SKM-1 treated with dmso at 0.1 percent for 144 hours (cell line): Measurements from ENCODE around the gene SLC6A3.

Experiments used
- DNase-seq: peaks from one replicate; lab custom pipeline; 2025; ENCODE audit not compliant: unreplicated experiment; lab: John Stamatoyannopoulos, UW

SLC6A3 gene

GRCh38 chr5:1390861-1391600 is 54.2 kb downstream of the SLC6A3 start:
- no peak for DNase-seq

DNA sequence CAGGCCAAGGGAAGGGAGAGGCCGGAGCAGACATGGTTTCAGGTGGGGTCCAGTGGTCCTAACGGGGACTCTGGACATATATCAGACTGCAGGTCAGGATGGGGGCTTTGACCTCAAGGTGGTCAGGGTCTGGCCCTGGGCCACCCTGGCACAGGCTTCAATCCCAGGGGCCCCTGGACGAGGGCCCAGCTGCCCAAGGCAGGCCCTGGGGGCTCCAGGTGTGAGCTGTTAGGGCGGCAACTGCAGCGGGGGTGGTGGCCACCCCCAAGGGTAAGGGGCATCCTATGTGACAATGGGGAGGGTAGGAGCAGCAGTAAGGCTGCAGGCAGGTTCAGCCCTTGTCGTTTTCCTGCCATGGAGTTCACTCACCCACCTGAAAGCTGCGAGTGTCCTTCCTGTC is 54.9 kb downstream of the SLC6A3 start:
- DNase-seq: no peak

- DNase-seq: no peak
These were observed 56.8 kb downstream of the SLC6A3 start for GRCh38 chr5:1388383-1388967.

- DNase-seq: no peak
These were observed 57.4 kb downstream of the SLC6A3 start for GRCh38 chr5:1387876-1388275.

DNA sequence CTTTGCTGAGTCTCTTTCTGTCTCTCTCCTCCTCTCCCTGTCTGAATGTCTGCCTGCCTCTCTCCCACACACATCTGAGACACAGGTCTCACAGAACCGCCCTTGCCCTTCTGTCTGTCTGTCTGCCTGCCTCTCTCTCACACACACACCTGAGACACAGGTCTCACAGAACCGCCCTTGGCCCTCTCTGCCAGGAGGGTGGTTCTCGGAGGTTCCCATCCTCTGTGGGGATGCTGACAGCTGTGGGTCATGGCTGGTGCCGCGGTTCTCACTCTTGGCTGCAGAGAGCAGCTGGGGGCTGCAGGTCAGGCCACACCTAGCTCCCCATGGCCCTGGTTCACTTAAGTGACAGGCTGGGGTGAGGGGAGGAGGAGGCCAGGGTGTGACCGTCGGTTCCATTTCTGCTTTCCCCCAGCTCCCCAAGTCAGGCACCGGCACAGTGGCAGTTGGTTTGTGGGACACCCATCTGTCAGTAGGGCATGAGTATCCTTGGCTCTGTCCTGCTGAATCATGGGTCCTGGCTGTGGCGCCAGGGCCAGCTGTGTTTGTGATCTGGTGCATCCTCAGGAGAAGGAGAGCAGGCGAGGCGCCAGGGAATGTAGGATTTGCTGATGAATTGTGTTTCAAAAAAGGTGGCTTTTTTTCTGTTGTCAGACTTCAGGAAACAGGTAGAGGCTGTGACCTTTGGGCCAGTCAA is 58.0 kb downstream of the SLC6A3 start:
- no peak for DNase-seq

DNA sequence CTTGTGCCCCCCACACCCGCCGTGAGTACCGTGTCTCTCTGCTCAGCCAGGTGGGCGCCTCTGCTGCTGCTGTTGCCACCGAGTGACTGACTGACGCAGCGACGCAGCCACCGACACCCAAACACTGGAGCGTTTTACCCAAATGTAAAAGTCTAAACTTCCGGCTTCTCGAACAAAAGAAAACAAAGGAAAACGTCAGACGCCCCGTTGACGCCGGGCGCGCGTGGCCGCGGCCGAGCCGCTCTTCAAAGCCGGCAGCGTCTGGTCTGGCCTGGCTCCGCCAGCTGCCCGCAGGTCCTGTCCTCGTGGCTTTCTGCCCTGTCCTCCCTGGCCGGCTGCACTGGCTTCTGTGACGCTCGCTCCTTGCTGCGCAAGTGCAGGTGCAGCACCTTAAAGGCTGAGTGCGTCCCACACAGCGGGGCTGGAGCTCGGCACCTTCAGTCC is 58.9 kb downstream of the SLC6A3 start:
- no peak for DNase-seq

- DNase-seq: no peak
These were observed 59.6 kb downstream of the SLC6A3 start for GRCh38 chr5:1385395-1386273.

GRCh38 chr5:1384521-1384920 is 60.7 kb downstream of the SLC6A3 start:
- DNase-seq: no peak

DNA sequence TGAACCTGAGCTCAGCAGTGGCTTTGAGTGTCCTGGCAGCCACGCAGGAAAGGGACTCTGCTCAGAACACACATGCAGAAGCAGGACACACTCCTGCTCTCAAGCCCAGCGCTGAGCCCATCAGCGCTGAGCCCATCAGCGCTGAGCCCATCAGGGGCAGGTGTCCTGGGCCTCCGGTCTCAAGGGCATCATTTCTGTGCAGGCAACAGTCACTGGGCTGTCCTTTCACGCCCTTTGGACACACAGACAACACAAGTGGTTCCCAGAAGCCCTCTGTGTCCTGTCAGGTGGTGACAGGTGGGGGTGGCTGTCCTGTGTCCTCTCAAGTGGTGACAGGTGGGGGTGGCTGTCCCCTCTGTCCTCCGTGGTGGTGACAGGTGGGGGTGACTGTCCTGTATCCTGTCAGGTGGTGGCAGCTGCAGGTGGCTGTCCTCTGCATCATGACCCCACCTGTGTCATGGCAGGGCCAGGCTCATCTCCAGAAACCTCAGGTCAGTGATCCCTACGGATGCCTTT is 61.3 kb downstream of the SLC6A3 start:
- no peak for DNase-seq

DNA sequence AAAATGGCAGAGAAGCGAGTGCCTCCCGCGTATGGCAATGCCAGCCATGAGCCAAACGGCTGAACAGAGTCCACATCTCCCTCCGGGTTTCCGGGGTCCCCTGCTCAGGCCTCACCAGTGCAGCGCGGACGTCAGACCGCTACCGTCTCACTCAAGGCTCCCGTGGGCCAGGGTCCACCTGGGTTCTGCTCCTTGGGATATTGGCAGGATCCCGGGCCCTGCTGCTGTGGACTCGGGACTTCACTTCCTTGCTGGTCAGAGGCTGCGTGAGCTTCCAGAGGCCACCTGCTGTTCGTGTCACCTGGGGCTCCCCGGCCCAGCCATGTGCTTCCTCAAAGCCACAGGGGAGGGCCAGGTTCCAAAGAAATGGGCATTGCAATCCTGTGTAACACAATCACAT is 61.9 kb downstream of the SLC6A3 start:
- no peak for DNase-seq

DNA sequence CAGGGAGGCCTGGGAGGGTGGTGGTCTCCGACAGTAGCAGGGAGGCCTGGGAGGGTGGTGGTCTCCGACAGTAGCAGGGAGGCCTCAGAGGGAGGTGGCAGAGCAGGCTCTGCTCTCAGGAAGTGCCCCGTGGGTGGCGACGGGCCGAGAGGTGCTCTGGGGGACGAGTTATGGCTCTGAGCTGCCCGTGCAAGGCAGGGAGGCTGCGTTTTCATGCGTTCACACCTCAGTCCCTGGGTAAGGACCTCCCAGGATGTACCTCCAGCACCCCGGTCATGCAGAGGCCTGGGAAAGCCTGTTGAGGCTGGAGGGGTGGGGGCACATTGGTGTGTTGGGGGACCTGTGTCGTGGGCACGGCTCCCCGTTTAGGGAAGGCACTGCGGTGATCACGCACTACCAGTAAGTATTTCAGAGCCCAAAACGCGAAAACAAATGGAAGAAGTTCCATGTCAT is 63.0 kb downstream of the SLC6A3 start:
- no peak for DNase-seq

GRCh38 chr5:1381370-1382247 is 63.6 kb downstream of the SLC6A3 start:
- no peak for DNase-seq

GRCh38 chr5:1380910-1381309 is 64.3 kb downstream of the SLC6A3 start:
- DNase-seq: no peak

DNA sequence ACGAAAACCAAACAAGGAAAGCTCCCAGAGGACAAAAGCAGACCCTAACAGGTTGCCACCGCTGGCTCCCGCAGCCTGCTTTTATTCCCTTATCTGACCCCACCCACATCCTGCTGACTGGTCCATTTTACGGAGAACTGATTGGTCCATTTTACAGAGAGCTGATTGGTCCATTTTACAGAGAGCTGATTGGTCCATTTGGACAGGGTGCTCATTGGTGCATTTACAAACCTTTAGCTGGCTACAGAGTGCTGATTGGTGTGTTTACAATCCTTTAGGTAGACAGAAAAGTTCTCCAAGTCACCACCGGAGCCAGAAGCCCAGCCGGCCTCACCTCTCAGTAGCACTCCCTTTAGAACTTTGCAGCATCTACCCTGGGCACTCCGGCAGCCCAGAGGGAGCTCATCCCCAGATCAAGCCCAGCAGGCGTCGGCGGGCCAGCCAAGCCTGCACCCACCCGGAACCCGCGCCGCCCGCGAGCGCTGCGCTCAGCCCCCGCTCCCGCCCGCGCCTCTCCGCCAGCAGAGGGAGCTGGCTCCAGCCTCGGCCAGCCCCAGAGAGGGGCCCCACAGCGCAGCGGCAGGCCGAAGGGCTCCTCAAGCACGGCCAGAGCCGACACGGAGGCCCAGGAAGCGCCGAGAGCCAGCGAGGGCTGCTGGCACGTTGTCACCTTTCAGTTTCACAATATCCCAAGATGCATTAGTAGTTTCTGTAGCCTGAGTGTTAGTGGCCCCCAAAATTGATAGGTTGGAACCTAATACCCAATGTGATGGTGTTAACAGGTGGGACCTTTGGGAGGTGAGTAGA is 65.0 kb downstream of the SLC6A3 start:
- no peak for DNase-seq

- no peak for DNase-seq
These were observed 66.2 kb downstream of the SLC6A3 start for GRCh38 chr5:1378866-1379659.

DNA sequence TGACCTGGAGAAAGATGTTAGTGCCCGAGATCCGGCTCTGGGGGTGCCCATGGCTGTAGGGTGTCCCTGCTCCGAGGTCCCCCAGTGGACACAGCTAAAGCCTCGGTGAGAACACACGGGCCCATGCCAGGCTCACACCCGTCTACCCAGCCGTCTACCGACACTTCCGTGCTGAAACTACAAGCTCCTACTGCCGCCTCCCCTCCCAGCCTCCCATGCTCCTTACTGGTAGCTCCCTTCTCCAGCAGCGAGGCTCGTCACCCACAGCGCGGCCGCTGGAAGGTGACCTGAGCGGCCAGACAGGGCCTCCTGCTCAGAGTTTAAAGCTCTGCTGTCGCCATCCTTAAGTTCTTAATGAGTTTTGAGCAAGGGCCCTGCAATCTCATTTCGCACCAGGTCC is 67.1 kb downstream of the SLC6A3 start:
- DNase-seq: no peak

GRCh38 chr5:1376981-1377380 is 68.3 kb downstream of the SLC6A3 start:
- DNase-seq: no peak
